Hematopoietic multipotent progenitor cell treated with erythropoietin and hydrocortisone succinate and interleukin-3 and kit ligand, for 15 days (in vitro differentiated cells): ENCODE data around the gene CDC25B.
A peak's percentile ranks its signal among the peaks of the same experiment; 100 is the strongest.

Experiments used
- DNase-seq: peaks from one replicate; pipeline ENCODE4 v3.0.0-alpha.2; 2015; ENCODE audit warnings: low spot score

Gene CDC25B

GRCh38 chr20:3804254-3804751 lies 8.2 kb downstream of the CDC25B start:
- no peak for DNase-seq

DNA sequence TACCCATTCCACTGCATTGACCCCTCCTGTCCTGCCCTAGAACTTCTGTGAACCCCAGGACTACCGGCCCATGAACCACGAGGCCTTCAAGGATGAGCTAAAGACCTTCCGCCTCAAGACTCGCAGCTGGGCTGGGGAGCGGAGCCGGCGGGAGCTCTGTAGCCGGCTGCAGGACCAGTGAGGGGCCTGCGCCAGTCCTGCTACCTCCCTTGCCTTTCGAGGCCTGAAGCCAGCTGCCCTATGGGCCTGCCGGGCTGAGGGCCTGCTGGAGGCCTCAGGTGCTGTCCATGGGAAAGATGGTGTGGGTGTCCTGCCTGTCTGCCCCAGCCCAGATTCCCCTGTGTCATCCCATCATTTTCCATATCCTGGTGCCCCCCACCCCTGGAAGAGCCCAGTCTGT lies 8.7 kb downstream of the CDC25B start:
- no peak for DNase-seq

DNA sequence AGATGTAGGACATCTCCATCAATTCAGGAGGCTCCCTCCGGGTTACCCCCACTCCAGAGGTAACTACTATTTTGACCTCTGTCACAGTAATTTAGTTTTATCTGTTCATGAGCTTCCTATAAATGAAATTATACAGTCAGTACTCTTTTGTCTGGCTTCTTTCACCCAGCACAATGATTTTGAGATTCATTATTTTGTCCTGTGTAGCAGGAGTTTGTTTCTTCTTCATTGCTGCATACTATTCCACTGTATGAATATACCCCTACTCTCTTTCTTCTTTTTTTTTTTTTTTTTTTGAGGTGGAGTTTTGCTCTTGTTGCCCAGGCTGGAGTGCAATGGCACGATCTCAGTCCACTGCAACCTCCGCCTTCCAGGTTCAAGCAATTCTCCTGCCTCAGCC lies 12.4 kb downstream of the CDC25B start:
- DNase-seq = no peak

DNA sequence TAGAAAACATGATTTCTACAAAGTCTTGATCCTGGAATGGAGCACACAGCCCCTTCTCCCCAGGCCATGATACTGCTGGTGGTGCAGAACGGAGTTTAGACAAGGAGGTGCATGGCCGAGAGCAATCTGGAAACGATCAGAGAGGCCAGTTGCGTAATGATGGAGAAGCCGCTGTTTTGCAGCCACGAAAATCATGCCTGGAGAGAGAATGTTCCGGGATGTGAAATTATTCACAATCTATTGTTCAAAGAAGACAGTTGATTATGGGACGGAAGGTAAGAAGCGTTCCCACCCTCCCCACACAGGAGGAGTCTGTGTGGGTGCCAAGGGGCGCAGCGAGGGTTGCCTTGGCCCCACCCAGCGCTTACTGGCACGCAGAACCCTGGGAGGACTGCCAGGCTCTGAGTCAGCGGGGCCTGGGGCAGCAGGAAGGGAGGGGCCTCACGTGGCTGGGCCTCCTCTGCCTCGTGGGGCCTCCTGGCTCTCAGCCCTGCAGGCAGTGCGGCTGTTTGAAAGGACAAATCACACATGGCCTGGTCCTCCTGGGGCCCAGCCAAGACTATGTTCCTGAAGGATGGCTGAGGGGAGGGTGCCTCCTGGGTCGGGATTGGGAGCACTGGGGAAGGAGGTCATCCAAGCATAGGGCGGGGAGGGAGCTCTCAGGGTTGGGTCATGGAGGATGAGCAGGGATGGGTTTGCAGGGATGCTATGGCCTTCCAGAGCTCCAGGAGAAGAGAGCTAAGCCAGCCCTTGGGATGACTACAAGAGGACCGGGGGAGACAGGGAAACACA lies 15.6 kb downstream of the CDC25B start:
- DNase-seq = peak; percentile 96

DNA sequence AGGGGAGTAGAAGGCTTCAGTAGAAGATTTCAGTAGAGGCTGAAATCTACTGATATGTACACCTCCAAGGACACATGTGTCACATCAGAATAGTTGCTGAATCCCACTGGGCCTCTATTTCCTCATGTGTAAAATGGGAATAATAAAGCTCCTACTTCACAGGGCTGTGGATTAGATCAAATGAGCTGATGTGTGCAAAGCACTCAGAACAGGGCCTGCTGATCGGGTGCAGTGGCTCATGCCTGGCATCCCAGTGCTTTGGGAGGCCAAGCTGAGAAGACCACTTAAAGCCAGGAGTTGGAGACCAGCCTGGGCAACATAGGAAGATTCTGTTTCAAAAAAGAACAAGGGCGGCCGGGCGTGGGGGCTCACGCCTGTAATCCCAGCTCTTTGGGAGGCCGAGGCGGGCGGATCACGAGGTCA lies 16.2 kb downstream of the CDC25B start:
- no peak for DNase-seq

DNA sequence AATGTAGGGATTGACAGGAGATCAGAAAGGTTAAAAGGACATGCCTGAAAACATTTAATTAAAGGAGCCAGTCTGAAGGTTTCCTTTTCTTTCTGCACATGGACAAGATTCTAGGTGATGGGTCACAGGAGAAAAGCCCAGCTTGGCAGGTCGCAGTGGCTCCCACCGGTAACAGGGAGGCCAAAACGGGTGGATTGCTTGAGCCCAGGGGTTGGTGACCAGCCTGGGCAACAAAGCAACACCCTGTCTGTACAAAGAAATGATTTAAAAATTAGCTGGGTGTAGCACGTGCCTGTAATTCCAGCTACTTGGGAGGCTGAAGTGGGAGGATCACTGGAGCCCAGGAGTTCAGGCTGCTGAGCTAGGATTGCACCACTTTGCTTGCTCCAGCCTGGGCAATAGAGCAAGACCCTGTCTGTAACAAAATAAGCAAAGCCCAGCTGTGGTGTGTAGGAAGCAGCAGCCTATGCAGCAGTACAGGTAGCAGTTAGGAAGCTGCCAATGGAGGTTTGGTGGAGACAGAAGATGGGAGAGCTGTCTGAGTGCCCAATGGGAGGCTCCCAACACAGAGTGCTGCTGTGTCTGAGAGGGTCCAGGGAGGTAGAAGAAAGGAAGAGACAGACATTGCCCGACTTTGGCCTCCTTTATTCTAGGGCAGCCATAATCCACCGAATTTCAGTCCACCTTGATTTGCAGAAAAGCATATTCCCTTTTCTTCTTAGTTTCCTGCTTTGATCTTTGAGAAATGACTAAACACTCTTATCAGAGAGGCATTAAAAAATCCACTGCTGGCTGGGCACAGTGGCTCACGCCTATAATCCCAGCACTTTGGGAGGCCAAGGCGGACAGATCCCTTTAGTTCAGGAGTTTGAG lies 17.1 kb downstream of the CDC25B start:
- DNase-seq = no peak

DNA sequence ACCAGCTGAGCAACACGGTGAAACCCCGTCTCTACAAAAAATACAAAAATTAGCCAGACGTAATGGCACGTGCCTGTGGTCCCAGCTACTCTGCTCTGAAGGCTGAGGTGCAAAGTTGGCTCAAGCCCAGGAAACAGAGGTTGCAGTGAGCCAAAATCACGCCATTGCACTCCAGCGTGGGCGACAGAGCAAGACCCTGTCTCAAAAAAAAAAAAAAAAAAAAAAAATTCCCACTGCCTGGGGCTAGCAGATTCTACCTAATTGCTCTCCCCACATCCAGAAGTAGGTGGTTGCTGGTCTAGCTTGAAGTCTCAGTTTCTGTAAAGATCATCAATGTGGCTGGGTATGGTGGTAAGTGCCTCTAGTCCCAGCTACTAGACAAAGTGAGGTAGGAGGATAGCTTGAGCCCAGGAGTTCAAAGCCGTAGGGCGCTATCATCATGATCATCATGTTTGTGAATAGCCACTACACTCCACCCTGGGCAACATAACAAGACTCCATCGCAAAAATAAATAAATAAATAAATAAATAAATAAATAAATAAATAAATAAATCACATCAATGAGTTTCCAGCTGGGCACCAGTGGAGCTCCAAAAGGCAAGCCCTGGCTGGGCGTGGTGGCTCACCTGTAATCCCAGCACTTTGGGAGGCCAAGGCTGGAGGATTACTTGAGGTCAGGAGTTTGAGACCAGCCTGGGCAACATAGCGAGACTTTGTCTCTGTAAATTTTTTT lies 17.9 kb downstream of the CDC25B start:
- no peak for DNase-seq

DNA sequence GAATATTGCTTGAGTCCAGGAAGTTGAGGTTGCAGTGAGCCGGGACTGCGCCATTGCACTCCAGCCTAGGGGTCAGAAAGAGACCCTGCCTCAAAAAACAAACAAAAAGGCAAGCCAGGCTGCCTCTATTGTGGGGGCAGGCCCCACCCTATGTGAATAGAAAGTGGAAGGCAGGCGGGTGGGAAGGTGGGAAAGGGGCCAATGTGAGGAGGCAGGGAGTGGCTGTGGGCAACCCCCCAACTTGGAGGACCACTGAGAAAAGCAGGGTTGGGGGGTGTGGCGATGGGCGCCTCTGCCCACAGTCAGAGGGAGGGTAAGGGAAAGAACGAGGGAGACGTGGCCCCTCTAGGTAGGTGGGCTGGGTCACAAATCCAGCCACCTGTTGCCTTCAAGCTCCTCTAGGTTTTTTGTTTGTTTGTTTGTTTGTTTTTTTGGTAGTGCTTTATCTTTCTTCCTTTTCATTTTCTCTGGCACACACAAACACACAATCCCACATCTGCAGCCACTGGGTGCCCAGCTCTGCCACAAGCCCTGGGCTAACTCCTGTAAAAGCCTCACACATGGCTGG lies 18.9 kb downstream of the CDC25B start:
- DNase-seq = no peak

DNA sequence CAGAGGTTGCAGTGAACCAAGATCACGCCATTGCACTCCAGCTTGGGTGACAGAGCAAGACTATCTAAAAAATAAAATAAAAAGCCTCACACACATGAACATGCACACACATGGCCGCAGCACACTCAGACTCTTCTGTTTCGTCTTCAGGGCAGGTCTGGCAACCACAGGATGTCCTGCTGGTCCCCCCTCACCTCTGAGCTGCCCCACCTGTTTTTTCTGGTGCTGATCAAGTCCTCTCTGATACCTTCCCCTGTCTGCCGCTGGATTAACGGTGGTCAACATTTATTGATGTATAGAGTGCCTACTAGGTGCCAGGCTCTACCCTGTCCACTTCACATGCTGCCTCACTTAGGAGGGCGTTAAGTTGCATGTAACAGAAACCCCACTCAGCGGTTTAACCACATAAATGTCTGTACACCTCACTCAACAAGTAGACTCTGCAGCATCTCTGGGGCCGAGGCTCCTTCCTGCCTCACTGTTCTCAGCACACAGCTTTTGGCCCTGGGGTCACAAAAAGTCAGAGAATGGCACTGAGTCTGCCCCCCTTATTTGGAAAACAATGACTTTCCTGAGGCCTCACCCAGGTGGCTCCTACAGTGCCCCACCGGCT lies 19.7 kb downstream of the CDC25B start:
- no peak for DNase-seq

DNA sequence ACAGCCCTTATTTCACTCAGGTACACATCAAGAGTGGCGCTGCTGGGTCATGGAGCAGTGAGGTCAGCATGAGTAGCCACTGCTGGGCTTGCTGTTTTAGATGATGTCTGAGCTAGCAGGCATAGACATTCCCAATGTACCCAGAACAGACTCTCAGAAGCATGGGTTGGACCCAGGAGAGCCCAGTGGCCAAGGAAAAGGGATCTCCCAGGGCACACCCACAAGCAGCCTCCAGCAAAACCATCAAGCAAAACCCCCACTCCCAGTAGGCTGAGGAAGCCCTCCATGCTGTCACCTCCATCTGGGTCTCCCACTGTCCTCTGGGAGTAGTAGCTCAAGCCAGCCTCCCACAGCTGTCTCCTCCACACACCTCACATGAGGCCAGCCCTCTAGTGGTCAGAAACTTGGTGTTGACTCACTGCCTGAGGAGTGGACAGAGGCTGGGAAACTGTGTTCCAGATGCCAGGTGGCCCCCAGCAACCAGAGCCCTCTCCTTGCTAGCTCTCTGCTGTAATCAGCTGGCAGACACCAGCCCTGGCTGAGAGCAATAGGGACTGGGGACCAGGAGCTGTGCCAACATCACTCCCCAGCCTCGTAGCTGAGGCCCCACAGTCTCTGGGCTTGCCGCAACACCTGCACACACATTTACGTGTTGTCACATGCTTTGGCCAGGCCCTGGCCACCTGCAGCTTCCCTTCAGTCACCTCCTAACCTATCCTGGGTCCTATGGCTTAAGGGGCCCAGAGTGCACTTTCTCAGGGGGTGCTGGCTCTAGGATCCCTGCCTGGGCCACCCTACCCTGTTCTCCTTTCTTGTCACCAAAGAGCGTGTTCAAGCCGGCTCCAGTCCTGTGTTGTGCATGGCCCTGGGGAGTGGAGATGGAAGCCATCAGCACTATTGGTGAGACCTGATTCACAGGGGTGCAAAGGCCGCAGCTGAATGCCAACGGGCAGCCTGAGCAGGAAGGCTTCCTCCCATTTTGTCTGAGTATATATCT lies 22.3 kb downstream of the CDC25B start:
- peak; percentile 66 for DNase-seq

DNA sequence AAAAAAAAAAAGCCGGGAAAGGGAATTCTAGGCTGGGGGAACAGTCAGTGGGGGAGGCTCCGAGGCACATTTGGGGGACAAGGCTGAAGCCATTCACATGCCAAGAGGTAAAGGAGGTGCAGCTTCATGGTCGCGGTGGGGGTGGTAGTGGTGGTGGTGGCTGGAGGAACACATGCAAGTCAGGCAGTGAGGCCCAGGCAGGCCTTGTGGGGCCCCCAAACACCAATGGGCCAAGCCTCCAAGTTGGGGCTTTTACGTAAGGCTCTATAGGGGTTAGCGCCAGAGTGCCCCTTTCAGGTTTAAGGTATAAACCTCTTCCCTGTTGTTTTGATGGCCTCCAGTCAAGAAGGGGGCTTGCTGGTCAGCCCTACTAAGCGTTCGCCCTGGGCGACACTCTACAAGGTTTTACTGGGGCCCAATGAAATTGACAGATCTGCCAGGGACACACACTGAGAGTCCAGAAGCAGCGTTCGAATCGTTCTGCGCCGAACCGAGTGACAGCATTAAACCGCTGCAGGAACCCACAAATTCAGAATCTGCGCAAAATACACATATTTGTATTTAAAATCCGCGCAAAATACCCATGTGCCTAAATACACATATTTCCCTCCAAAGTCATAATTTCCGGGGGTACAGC lies 23.4 kb downstream of the CDC25B start:
- no peak for DNase-seq

DNA sequence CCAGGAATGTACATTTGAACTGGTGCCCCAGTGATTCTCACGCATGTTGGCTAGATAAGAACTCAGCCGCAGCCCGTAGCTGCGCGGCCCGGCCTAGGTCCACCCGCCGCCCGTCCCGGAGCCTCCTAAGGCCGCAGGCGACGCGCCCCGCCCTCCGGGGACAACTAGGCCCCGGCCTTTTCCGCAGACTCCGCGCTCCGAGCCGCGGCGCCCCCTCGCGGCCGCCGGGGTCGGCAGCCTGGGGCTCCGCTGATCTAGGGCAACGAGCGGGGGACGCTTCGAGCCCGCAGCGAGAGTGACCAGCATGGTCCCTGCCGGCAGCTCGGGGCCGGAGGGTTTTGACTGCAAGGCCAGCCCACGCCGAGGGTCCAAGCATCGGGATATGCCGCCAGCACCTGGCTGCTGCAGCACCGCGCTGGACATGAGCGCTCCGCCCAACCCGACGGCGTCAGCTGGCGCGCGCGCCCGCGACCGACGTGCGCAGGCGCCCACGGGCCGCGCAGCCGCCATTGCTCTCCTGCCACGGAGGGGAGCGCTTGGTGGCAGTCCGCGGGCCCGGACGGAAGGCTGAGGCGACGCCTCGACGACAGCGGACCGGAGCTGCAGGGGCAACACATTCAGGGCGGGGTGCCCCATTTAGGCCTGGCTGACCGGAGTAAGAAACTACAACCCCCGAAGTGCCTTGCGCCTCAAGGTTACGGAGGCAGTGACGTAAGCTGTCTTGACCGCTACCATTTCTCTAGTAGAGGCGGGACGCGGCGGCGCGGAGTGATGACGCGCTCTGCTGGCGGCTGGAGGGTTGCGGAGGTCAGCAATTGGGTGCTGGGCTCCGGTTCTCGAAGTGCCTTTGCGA lies 24.2 kb downstream of the CDC25B start, which contains the start of gene AP5S1:
Gene AP5S1, plus strand, starts transcription at position 500 of the 853 bp plus-strand sequence. CDS start 1,571 bp downstream, outside the sequence.
- DNase-seq = peak; percentile 95

DNA sequence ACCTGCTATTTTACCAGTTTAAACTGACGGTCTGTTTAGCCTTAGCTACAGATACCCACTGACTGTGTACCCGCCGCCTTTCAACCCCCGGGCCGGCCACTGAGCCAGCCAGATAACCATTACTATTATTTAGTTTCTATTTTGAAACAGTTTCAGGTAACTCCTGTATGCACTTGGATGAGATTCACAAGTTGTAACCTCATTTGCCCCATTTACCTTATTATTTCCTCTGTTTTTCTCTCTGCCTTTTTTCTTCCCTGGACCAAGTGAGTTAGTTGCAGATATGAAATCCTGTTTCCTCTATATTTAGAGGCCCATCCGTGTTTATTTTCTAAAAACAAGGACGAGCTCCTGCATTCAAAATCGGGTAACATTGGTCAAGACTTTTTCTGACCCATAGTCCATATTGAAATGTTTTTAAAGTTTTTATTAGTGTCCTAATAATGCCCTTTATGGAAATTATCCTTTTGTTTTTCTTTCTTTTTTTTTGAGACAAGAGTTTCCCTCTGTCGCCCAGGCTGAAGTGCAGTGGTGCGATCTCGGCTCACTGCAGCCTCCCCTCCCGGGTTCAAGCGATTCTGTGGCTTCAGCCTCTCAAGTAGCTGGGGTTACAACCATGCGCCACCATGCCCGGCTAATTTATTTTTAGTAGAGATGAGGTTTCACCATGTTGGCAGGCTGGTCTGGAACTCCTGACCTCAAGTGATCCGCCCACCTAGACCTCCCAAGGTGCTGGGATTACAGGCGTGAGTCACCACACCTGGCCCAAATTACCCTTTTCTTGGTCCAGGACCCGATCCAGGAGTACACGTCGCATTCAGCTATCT lies 25.0 kb downstream of the CDC25B start:
- no peak for DNase-seq

DNA sequence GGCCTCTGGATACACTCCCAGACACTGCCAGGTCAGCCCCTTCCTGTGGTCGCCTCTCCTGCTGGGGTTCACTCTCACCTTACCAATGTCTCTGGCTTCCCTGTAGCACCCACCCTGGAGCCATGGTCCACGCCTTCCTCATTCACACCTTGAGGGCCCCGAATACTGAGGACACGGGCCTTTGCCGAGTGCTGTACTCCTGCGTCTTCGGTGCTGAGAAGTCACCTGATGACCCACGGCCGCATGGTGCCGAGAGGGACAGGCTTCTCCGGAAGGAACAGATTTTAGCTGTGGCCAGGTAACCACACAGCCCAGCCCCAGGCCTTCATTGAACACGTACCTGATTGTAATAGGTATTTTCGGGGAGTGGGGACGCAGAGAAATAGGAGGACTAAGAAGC lies 25.9 kb downstream of the CDC25B start:
- DNase-seq = no peak

GRCh38 chr20:3823881-3824280 lies 27.8 kb downstream of the CDC25B start:
- DNase-seq = no peak

DNA sequence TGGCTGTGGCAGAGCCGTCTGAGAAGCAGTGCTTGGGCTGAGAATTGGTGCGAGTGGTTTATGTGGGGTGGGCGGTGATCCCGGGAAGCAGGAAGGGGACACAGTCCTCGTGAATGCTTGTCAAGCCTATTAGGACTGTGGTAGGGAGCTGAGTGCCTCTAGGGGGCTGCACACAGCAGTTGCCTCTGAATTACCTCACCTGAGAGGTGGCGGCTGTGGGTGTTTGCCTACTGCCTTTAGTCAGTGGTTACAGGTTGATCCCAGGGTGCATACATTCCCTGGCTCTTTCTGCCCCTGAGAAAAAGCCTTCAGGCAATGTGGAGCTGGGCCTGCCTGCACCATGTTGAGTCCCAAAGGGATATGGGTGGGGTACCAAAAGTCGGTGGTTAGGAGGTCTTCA lies 29.4 kb downstream of the CDC25B start:
- no peak for DNase-seq

DNA sequence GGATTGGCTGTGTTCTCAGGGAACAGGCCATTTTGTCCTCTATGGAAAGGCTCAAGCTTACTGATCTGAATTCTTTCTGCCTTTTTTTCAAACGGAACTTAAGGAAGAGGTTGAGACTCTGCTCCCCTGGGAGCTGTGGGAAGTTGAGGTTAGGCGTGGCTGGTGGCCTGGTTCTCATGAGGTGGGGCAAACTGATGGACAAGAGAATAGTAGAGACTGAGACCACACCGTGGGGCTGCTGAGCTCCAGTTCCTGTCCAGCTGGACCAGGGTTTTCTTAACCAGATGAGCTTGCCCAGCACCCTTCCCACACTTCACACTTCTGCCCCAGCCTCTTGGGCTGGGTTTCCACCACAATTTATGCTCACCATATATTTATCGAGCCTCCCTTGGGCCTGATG lies 30.3 kb downstream of the CDC25B start:
- no peak for DNase-seq

DNA sequence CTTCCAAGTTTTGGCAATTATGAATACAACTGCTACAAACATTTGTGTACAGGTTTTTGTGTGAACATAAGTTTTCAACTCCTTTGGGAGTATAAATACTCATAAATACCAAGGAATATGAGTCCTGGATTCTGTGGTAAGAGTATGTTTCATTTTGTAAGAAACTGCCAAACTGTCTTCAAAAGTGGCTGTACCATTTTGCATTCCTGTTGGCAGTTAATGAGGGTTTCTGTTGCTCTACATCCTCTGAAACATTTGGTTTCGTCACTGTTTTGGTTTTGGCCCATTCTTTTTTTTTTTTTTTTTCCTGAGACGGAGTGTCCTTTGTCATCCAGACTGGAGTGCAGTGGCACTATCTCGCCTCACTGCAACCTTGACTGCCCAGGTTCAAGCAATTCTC lies 32.7 kb downstream of the CDC25B start:
- DNase-seq = no peak
